Keratinocyte (primary cell): ENCODE data around the gene URAD. TPM values are rescaled to one million over a fixed set of nuclear protein-coding genes. Genes with fewer than 3 reads are reported as not detected.
A peak's percentile ranks its signal among the peaks of the same experiment; 100 is the strongest.

Experiments
- DNase-seq: peaks from one replicate; pipeline ENCODE4 v3.0.0-alpha.2; 2011; ENCODE audit warnings: low read depth, missing footprints, low spot score
- FAIRE-seq: peaks from 2 replicates; lab custom pipeline; 2011; peaks lifted over from hg19 to GRCh38; lab: Jason Lieb, UNC
- H2AFZ ChIP-seq: 2 replicates; pipeline ENCODE4 v1.6.0; 2012; ENCODE audit warnings: low read length, control low read depth, inconsistent platforms; ENCODE audit not compliant: control insufficient read depth
- H3K27ac ChIP-seq: 2 replicates; pipeline ENCODE4 v1.5.1; 2011; ENCODE audit warnings: low read length; ENCODE audit not compliant: control insufficient read depth, insufficient read depth
- H3K27me3 ChIP-seq: 3 replicates; pipeline ENCODE4 v1.6.0; 2011; ENCODE audit warnings: low read length; ENCODE audit not compliant: control insufficient read depth, insufficient read depth; ENCODE audit errors: extremely low read depth
- H3K36me3 ChIP-seq, 2 experiments: 2 replicates in 1 of 2; 3 replicates in 1 of 2; pipeline ENCODE4 v1.5.1; 2011; ENCODE audit warnings: low read length in 2 of 2, mild to moderate bottlenecking in 1 of 2; ENCODE audit not compliant: control insufficient read depth in 2 of 2, insufficient read depth in 2 of 2; ENCODE audit errors: extremely low read depth in 1 of 2
- H3K4me1 ChIP-seq: 3 replicates; pipeline ENCODE4 v1.5.1; 2011; ENCODE audit warnings: low read length; ENCODE audit not compliant: control insufficient read depth, insufficient read depth; ENCODE audit errors: extremely low read depth
- H3K4me2 ChIP-seq: 3 replicates; pipeline ENCODE4 v1.6.0; 2011; ENCODE audit warnings: low read depth, low read length; ENCODE audit not compliant: control insufficient read depth, insufficient read depth; ENCODE audit errors: extremely low read depth
- H3K4me3 ChIP-seq, 3 experiments: fragments of 200-600 bp in 1 of 3; sonication (generic) in 1 of 3; 2 replicates in 2 of 3; 3 replicates in 1 of 3; pipeline ENCODE4 v1.5.1; 2011 to 2016; ENCODE audit warnings: low read length in 3 of 3, mild to moderate bottlenecking in 3 of 3, control low read depth in 2 of 3, inconsistent platforms in 1 of 3, low read depth in 1 of 3, mixed read lengths in 1 of 3, mixed run types in 1 of 3, moderate library complexity in 1 of 3; ENCODE audit not compliant: control insufficient read depth in 2 of 3, insufficient read depth in 2 of 3; ENCODE audit errors: extremely low read depth in 1 of 3
- H3K79me2 ChIP-seq: 2 replicates; pipeline ENCODE4 v1.6.0; 2012; ENCODE audit warnings: low read length; ENCODE audit not compliant: control insufficient read depth, insufficient read depth
- H3K9ac ChIP-seq: 3 replicates; pipeline ENCODE4 v1.6.0; 2011; ENCODE audit warnings: low read length; ENCODE audit not compliant: control insufficient read depth, insufficient read depth; ENCODE audit errors: extremely low read depth
- H3K9me1 ChIP-seq: 3 replicates; pipeline ENCODE4 v1.6.0; 2011; ENCODE audit warnings: low read length; ENCODE audit not compliant: control insufficient read depth, insufficient read depth; ENCODE audit errors: extremely low read depth
- H3K9me3 ChIP-seq: 2 replicates; pipeline ENCODE4 v1.5.1; 2012; ENCODE audit warnings: low read depth, low read length; ENCODE audit not compliant: control insufficient read depth
- H4K20me1 ChIP-seq: 3 replicates; pipeline ENCODE4 v1.6.0; 2011; ENCODE audit warnings: low read length; ENCODE audit not compliant: control insufficient read depth, insufficient read depth; ENCODE audit errors: extremely low read depth
- EZH2 ChIP-seq: IDR thresholded peaks from one replicate; pipeline ENCODE4 v1.6.1; 2012; ENCODE audit warnings: inconsistent platforms, mild to moderate bottlenecking, low read length, moderate library complexity
- dilution Hi-C: fragments of 300-500 bp; cut with MboI; formaldehyde crosslinking; loops from one replicate; pipeline ENCODE4 v1.7.0; 2020; ENCODE audit warnings: low sequenced_read_pairs; ENCODE audit not compliant: extremely low pct_ligation_motif_present
- polyA plus RNA-seq, 5 experiments: library from polyadenylated mRNA; depleted of rRNA in 3 of 5; stranded (reverse) in 3 of 5; stranded (forward) in 1 of 5; unstranded in 1 of 5; fragments of >200 nt; gene quantifications; 1 replicate in 1 of 5; 2 replicates in 3 of 5; 3 replicates in 1 of 5; pipeline versions ENCODE4 v1.2.1 to v1.2.3, GENCODE V29; 2011 to 2012; ENCODE audit warnings: missing spikeins in 2 of 5, low read depth in 1 of 5, low replicate concordance in 1 of 5
- TF ChIP-seq, protein P1 (sequence below), 3 experiments: IDR thresholded peaks in 1 of 3; conservative IDR thresholded peaks in 1 of 3; optimal IDR thresholded peaks in 1 of 3; 2 replicates in 2 of 3; 3 replicates in 1 of 3; pipeline versions ENCODE3 to v1.5.1; 2011; ENCODE audit warnings: low read length in 3 of 3, mild to moderate bottlenecking in 3 of 3, moderate library complexity in 2 of 3, control low read depth in 1 of 3, inconsistent platforms in 1 of 3; ENCODE audit not compliant: insufficient read depth in 2 of 3; ENCODE audit errors: extremely low read depth in 1 of 3

The URAD gene
- polyA plus RNA-seq, 1 donor (not counting 4 experiments of a cell fraction or from before 2014, with no cell fraction given): not detected

- Histone ChIP-seq H4K20me1 (no peaks in the 10 kb centered on the region), H3K27ac (no peak overlapping the region), H3K9me1 (no peaks in the 10 kb centered on the region), H3K79me2 (no peaks in the 10 kb centered on the region), H3K4me1 (peaks cover 3% of the 10 kb centered on the region), H3K27me3 (peaks cover 76% of the 10 kb centered on the region), H2AFZ (no peak overlapping the region), H3K9ac (no peak overlapping the region), H3K4me2 (no peak overlapping the region), H3K4me3 (no peak overlapping the region), H3K36me3 (no peaks in the 10 kb centered on the region), H3K9me3 (no peaks in the 10 kb centered on the region)
- no peak for FAIRE-seq
- dilution Hi-C loops: loop anchor here (25.0 kb wide), 1 partner anchor 126 kb away; no protein-coding TSS in a partner anchor
- TF ChIP-seq, protein P1, sequence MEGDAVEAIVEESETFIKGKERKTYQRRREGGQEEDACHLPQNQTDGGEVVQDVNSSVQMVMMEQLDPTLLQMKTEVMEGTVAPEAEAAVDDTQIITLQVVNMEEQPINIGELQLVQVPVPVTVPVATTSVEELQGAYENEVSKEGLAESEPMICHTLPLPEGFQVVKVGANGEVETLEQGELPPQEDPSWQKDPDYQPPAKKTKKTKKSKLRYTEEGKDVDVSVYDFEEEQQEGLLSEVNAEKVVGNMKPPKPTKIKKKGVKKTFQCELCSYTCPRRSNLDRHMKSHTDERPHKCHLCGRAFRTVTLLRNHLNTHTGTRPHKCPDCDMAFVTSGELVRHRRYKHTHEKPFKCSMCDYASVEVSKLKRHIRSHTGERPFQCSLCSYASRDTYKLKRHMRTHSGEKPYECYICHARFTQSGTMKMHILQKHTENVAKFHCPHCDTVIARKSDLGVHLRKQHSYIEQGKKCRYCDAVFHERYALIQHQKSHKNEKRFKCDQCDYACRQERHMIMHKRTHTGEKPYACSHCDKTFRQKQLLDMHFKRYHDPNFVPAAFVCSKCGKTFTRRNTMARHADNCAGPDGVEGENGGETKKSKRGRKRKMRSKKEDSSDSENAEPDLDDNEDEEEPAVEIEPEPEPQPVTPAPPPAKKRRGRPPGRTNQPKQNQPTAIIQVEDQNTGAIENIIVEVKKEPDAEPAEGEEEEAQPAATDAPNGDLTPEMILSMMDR (optimal IDR thresholded peaks at IDR 0.05 in 1 of 3, IDR thresholded peaks at IDR 0.05 in 1 of 3, conservative IDR thresholded peaks at IDR 0.05 in 1 of 3; ENCODE audit: extremely low read depth in 1 of 3, insufficient read depth in 2 of 3, low read length in 3 of 3): no peak
- no peak for TF ChIP-seq EZH2
- no peak for DNase-seq
Measured at GRCh38 chr13:27962982-27963381, 25.5 kb downstream of the URAD start.

- DNase-seq: no peak
- Histone ChIP-seq H3K79me2 (no peaks in the 10 kb centered on the region), H3K4me2 (no peak overlapping the region), H3K4me3 (no peak overlapping the region), H3K4me1 (peaks cover 3% of the 10 kb centered on the region), H4K20me1 (no peaks in the 10 kb centered on the region), H3K27me3 (peaks cover 69% of the 10 kb centered on the region), H3K27ac (no peak overlapping the region), H2AFZ (no peak overlapping the region), H3K36me3 (no peaks in the 10 kb centered on the region), H3K9me3 (no peaks in the 10 kb centered on the region), H3K9me1 (no peaks in the 10 kb centered on the region), H3K9ac (no peak overlapping the region)
- TF ChIP-seq, protein P1 (optimal IDR thresholded peaks at IDR 0.05 in 1 of 3, IDR thresholded peaks at IDR 0.05 in 1 of 3, conservative IDR thresholded peaks at IDR 0.05 in 1 of 3; ENCODE audit: extremely low read depth in 1 of 3, insufficient read depth in 2 of 3, low read length in 3 of 3): no peak
- peak; percentile 53 for TF ChIP-seq EZH2
- FAIRE-seq: no peak
- dilution Hi-C loops: loop anchor here (25.0 kb wide), 1 partner anchor 125 kb away; no protein-coding TSS in a partner anchor
Measured at GRCh38 chr13:27962128-27962841, 26.2 kb downstream of the URAD start.
